ENCODE results near the gene OR6A2. TPM values are rescaled to one million over a fixed set of nuclear protein-coding genes. Genes with fewer than 3 reads are reported as not detected.
A peak's percentile ranks its signal among the peaks of the same experiment; 100 is the strongest.

Gene OR6A2
- total RNA-seq (2014; rRNA removed) (0.06 and 0.07 TPM in 2 replicates), Bru-seq, nascent RNA (percentile 29 among the genes with signal in this experiment), BruChase-seq, experiment 1, labeled RNA remaining after a 6-hour chase (percentile 21 among the genes with signal in this experiment), BruChase-seq, experiment 2, labeled RNA remaining after a 2-hour chase (percentile 36 among the genes with signal in this experiment)
- long read RNA-seq = 0 reads

DNA sequence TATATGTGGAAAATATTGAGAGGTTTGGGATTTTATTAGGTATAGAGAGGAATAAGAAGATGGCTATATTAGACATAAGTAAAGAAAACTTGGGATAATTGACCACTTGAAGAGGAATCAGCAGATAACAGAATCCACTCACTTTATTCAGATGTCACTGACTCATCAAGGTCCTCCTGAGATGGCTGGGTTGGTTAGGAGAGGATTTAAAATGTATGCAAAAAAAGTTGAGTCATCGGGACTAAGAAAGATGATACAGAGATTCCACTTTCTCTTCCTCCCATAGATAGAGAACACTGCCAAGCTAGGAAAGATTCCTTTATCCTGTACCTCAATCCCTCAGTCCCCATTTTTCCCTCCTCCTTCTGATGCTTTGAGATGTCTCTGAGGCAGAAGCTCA is at the start of gene OR6A2:
OR6A2 (minus strand) TSS at position 288 of the 400 bp plus-strand sequence. CDS start 3,981 bp downstream, outside the sequence.
- no peaks in the 10 kb centered on the region for H3F3A ChIP-seq (ENCODE audit: low read length, unreplicated experiment)
- no peaks in the 10 kb centered on the region for H4K20me1 ChIP-seq (ENCODE audit: low read length)
- H3K9me2 ChIP-seq (replicated peaks; ENCODE audit: low read length) = no peaks in the 10 kb centered on the region
- no peak within 1 kb of the TSS for H2AFZ ChIP-seq (ENCODE audit: low read length)
- no peaks in the 10 kb centered on the region for H3K36me3 ChIP-seq (ENCODE audit: low read depth, low read length)
- CTCF ChIA-PET = no interaction called here
- intact Hi-C loops (cut with micrococcal nuclease) = no loop called here
- H3K27me3 ChIP-seq (ENCODE audit: low read length) = no peaks in the 10 kb centered on the region
- H3K4me3 ChIP-seq (ENCODE audit: low read length) = no peak within 1 kb of the TSS
- POLR2A ChIA-PET (ENCODE audit: unreplicated experiment) = no interaction called here
- no peak for ATAC-seq
- no peak within 1 kb of the TSS for H3K27ac ChIP-seq (ENCODE audit: low read length)
- H3K79me2 ChIP-seq (ENCODE audit: low read length) = no peaks in the 10 kb centered on the region
- no TSS peak for BruUV-seq (replicated peaks)
- peak; percentile 17 for DNase-seq
- no peaks in the 10 kb centered on the region for H3K9me3 ChIP-seq (ENCODE audit: low read length)
- no peaks in the 10 kb centered on the region for H3K4me1 ChIP-seq (ENCODE audit: insufficient read depth, low read length)
- no peak within 1 kb of the TSS for H3K4me2 ChIP-seq (ENCODE audit: low read length)
- no peak within 1 kb of the TSS for H3K9ac ChIP-seq (ENCODE audit: low read length)
- TF ChIP-seq EZH2phosphoT487 (IDR thresholded peaks at IDR 0.05; ENCODE audit: borderline replicate concordance, low read length) = no peak
- no peak for TF ChIP-seq EZH2 (IDR thresholded peaks at IDR 0.05; ENCODE audit: low read length, unreplicated experiment)
- TF ChIP-seq, protein P1, sequence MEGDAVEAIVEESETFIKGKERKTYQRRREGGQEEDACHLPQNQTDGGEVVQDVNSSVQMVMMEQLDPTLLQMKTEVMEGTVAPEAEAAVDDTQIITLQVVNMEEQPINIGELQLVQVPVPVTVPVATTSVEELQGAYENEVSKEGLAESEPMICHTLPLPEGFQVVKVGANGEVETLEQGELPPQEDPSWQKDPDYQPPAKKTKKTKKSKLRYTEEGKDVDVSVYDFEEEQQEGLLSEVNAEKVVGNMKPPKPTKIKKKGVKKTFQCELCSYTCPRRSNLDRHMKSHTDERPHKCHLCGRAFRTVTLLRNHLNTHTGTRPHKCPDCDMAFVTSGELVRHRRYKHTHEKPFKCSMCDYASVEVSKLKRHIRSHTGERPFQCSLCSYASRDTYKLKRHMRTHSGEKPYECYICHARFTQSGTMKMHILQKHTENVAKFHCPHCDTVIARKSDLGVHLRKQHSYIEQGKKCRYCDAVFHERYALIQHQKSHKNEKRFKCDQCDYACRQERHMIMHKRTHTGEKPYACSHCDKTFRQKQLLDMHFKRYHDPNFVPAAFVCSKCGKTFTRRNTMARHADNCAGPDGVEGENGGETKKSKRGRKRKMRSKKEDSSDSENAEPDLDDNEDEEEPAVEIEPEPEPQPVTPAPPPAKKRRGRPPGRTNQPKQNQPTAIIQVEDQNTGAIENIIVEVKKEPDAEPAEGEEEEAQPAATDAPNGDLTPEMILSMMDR (conservative IDR thresholded peaks at IDR 0.05; ENCODE audit: low read depth, low read length) = no peak

DNA sequence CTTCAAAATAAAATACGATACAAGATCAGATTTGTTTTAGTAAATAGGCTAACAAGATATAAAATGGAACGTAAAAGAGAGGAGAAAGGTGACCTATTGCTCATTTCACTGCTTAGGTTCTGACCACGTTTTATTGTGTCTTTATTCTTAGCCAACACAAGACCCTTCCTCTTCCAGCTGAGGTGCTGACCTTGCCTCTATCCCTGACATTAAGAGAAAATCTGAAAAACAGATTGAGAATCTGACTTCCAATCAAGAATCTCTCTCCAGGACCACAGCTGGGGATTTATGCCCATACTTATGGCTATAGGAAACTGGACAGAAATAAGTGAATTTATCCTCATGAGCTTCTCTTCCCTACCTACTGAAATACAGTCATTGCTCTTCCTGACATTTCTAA is 45.9 kb upstream of the OR6A2 start, which contains the start of gene OR10A5:
OR10A5 (plus strand) TSS at position 301 of the 400 bp plus-strand sequence; CDS start at position 301, 0 bp downstream.
- Histone ChIP-seq H3K27ac (ENCODE audit: low read length) (no peak within 1 kb of the TSS), H3K9me3 (ENCODE audit: low read length) (no peaks in the 10 kb centered on the region), H2AFZ (ENCODE audit: low read length) (no peak within 1 kb of the TSS), H3K4me1 (ENCODE audit: insufficient read depth, low read length) (no peaks in the 10 kb centered on the region), H3F3A (ENCODE audit: low read length, unreplicated experiment) (no peaks in the 10 kb centered on the region), H3K9ac (ENCODE audit: low read length) (no peak within 1 kb of the TSS), H3K9me2 (replicated peaks; ENCODE audit: low read length) (no peaks in the 10 kb centered on the region), H4K20me1 (ENCODE audit: low read length) (no peaks in the 10 kb centered on the region), H3K79me2 (ENCODE audit: low read length) (no peaks in the 10 kb centered on the region), H3K4me3 (ENCODE audit: low read length) (no peak within 1 kb of the TSS), H3K36me3 (ENCODE audit: low read depth, low read length) (no peaks in the 10 kb centered on the region), H3K4me2 (ENCODE audit: low read length) (no peak within 1 kb of the TSS), H3K27me3 (ENCODE audit: low read length) (no peaks in the 10 kb centered on the region)
- BruUV-seq (replicated peaks) = no TSS peak
- POLR2A ChIA-PET (ENCODE audit: unreplicated experiment) = interaction anchor here (0.6 kb wide), 1 partner anchor 147 kb away, joined by 3 read pairs; no protein-coding TSS in a partner anchor
- DNase-seq (no peak), ATAC-seq (no peak)
- CTCF ChIA-PET = no interaction called here
- intact Hi-C loops (cut with micrococcal nuclease) = no loop called here
- TF ChIP-seq EZH2 (IDR thresholded peaks at IDR 0.05; ENCODE audit: low read length, unreplicated experiment) (no peak), EZH2phosphoT487 (IDR thresholded peaks at IDR 0.05; ENCODE audit: borderline replicate concordance, low read length) (no peak)
- TF ChIP-seq, protein P1 (conservative IDR thresholded peaks at IDR 0.05; ENCODE audit: low read depth, low read length) = no peak

DNA sequence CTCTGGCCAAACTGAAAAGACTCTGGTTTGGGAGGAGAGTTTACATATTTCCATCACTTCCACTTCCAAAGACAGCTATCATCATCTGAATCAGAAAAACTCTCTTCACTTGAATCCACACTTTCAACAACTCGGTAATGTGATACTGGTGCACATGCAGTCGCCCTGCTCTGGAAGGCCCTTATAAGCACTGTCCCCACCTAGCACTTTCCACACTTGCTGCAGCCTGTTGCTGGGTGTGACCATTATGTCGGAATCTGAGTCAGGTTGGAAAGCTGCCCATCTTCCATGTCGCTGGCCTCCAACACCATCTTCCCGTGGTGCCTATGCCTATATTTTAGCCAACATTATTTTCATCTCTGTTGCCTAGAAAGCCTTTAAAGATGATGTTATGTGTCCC is 44.9 kb upstream of the OR6A2 start:
- Histone ChIP-seq H3K27ac (ENCODE audit: low read length) (no peak overlapping the region), H3K4me3 (ENCODE audit: low read length) (no peak overlapping the region), H3K79me2 (ENCODE audit: low read length) (no peaks in the 10 kb centered on the region), H4K20me1 (ENCODE audit: low read length) (no peaks in the 10 kb centered on the region), H3K36me3 (ENCODE audit: low read depth, low read length) (no peaks in the 10 kb centered on the region), H3K4me2 (ENCODE audit: low read length) (no peak overlapping the region), H3K9ac (ENCODE audit: low read length) (no peak overlapping the region), H3K9me2 (replicated peaks; ENCODE audit: low read length) (no peaks in the 10 kb centered on the region), H3K4me1 (ENCODE audit: insufficient read depth, low read length) (no peaks in the 10 kb centered on the region), H3K27me3 (ENCODE audit: low read length) (no peaks in the 10 kb centered on the region), H3K9me3 (ENCODE audit: low read length) (no peaks in the 10 kb centered on the region), H2AFZ (ENCODE audit: low read length) (no peak overlapping the region), H3F3A (ENCODE audit: low read length, unreplicated experiment) (no peaks in the 10 kb centered on the region)
- ATAC-seq (no peak), DNase-seq (no peak)
- intact Hi-C loops (cut with micrococcal nuclease) = no loop called here
- BruUV-seq (replicated peaks) = no TSS peak
- ChIA-PET CTCF (no interaction called here), POLR2A (ENCODE audit: unreplicated experiment) (no interaction called here)
- TF ChIP-seq, protein P1 (conservative IDR thresholded peaks at IDR 0.05; ENCODE audit: low read depth, low read length) = no peak
- TF ChIP-seq EZH2phosphoT487 (IDR thresholded peaks at IDR 0.05; ENCODE audit: borderline replicate concordance, low read length) = no peak
- TF ChIP-seq EZH2 (IDR thresholded peaks at IDR 0.05; ENCODE audit: low read length, unreplicated experiment) = no peak
